HCT116 (cell line): ENCODE measurements around the gene ASB10. TPM values are rescaled to one million over a fixed set of nuclear protein-coding genes. Genes with fewer than 3 reads are reported as not detected.

ENCODE experiments used
- ATAC-seq: fragments of 200-7000 bp; cut with Tn5 transposase; 2 replicates; pipeline ENCODE4 v1.9.1; 2020; ENCODE audit warnings: mild to moderate bottlenecking, moderate library complexity
- BruUV-seq: library from RNA; stranded (reverse); fragments of 400-500 nt; replicated peaks from 2 replicates; lab custom pipeline; 2021; lab: Mats Ljungman, UMichigan
- CTCF ChIA-PET: fragments of 300-600 bp; sonication (Branson Sonifier 250); formaldehyde crosslinking; loops from one replicate; lab custom pipeline; 2021; ENCODE audit warnings: antibody characterized with exemption; lab: Charles Lee
- POLR2A ChIA-PET: fragments of 300-600, 350-600 bp; sonication (Branson Sonifier 250); formaldehyde crosslinking; loops from one replicate; lab custom pipeline; 2021; ENCODE audit warnings: antibody characterized with exemption; lab: Charles Lee
- RAD21 ChIA-PET, 2 experiments: fragments of 300-600 bp; sonication (Branson Sonifier 250); formaldehyde crosslinking; loops; one replicate each; lab custom pipeline; 2023; ENCODE audit warnings: low total read pairs in 2 of 2; ENCODE audit not compliant: uncharacterized antibody in 2 of 2, unreplicated experiment in 2 of 2, low non-redundant PET in 1 of 2; lab: Charles Lee
- DNase-seq: peaks from one replicate; pipeline ENCODE4 v3.0.0-alpha.2; 2010; ENCODE audit warnings: low read depth, low spot score
- H2AFZ ChIP-seq: fragments of 200-600 bp; shearing (Covaris generic), sonication (generic); 2 replicates; pipeline ENCODE4 v1.6.1; 2017; ENCODE audit warnings: low read depth, mixed run types, mixed read lengths, antibody characterized with exemption, low read length; ENCODE audit not compliant: poor library complexity, severe bottlenecking
- H3K27ac ChIP-seq: 2 replicates; pipeline ENCODE4 v1.5.1; 2012; ENCODE audit warnings: low read depth, low read length
- H3K27me3 ChIP-seq: fragments of 200-600 bp; sonication (generic); 2 replicates; pipeline ENCODE4 v1.6.1; 2016; ENCODE audit warnings: mixed run types, low read length, mixed read lengths; ENCODE audit not compliant: insufficient read depth
- H3K36me3 ChIP-seq, 2 experiments: fragments of 200-500 bp in 1 of 2; fragments of 200-600 bp in 1 of 2; sonication (Bioruptor generic) in 1 of 2; sonication (generic) in 1 of 2; 2 replicates each; pipeline versions ENCODE4 v1.5.1 to v1.6.1; 2014 to 2016; ENCODE audit warnings: low read length in 2 of 2, inconsistent platforms in 1 of 2, mixed read lengths in 1 of 2, mixed run types in 1 of 2; ENCODE audit not compliant: insufficient read depth in 2 of 2, control insufficient read depth in 1 of 2
- H3K4me1 ChIP-seq, 2 experiments: fragments of 200-600 bp in 1 of 2; sonication (generic) in 1 of 2; 2 replicates each; pipeline versions ENCODE4 v1.5.1 to v1.6.1; 2012 to 2017; ENCODE audit warnings: low read length in 2 of 2, inconsistent platforms in 1 of 2, mild to moderate bottlenecking in 1 of 2, mixed read lengths in 1 of 2, mixed run types in 1 of 2, moderate library complexity in 1 of 2; ENCODE audit not compliant: insufficient read depth in 2 of 2, control insufficient read depth in 1 of 2
- H3K4me2 ChIP-seq: fragments of 200-600 bp; sonication (generic); 2 replicates; pipeline ENCODE4 v1.6.1; 2017; ENCODE audit warnings: mixed run types, low read length, mixed read lengths
- H3K4me3 ChIP-seq, 2 experiments: fragments of 200-600 bp in 1 of 2; sonication (generic) in 1 of 2; replicated peaks in 1 of 2; 2 replicates each; pipeline ENCODE4 v1.5.1; 2011 to 2016; ENCODE audit warnings: low read length in 2 of 2, control low read depth in 1 of 2, low read depth in 1 of 2, mild to moderate bottlenecking in 1 of 2, mixed read lengths in 1 of 2, mixed run types in 1 of 2
- H3K79me2 ChIP-seq: fragments of 200-600 bp; sonication (generic); 2 replicates; pipeline ENCODE4 v1.6.1; 2017; ENCODE audit warnings: mild to moderate bottlenecking, mixed run types, low read length, moderate library complexity, mixed read lengths; ENCODE audit not compliant: insufficient read depth
- H3K9ac ChIP-seq: fragments of 200-600 bp; sonication (generic); 2 replicates; pipeline ENCODE4 v1.6.1; 2016; ENCODE audit warnings: low read length, mixed read lengths
- H3K9me2 ChIP-seq: fragments of 200-600 bp; sonication (generic), shearing (Covaris generic); 2 replicates; pipeline ENCODE4 v1.6.1; 2017; ENCODE audit warnings: mixed run types, mild to moderate bottlenecking, moderate library complexity; ENCODE audit not compliant: insufficient read depth
- H3K9me3 ChIP-seq, 2 experiments: fragments of 200-500 bp in 1 of 2; fragments of 200-600 bp in 1 of 2; sonication (Bioruptor generic) in 1 of 2; sonication (generic) in 1 of 2; 2 replicates each; pipeline ENCODE4 v1.6.1; 2014 to 2017; ENCODE audit warnings: low read length in 2 of 2, mixed read lengths in 2 of 2, inconsistent platforms in 1 of 2, low read depth in 1 of 2, mild to moderate bottlenecking in 1 of 2, mixed run types in 1 of 2, moderate library complexity in 1 of 2; ENCODE audit not compliant: control insufficient read depth in 1 of 2, insufficient read depth in 1 of 2
- H4K20me1 ChIP-seq: fragments of 200-600 bp; sonication (generic), shearing (Covaris generic); 2 replicates; pipeline ENCODE4 v1.6.1; 2017; ENCODE audit warnings: mixed run types, mild to moderate bottlenecking, moderate library complexity; ENCODE audit not compliant: insufficient read depth
- CEBPB ChIP-seq: IDR thresholded peaks from 2 replicates; pipeline ENCODE4 v1.6.1; 2012; ENCODE audit warnings: low read depth
- EGR1 ChIP-seq: IDR thresholded peaks from 2 replicates; pipeline ENCODE4 v1.6.1; 2012; ENCODE audit warnings: low read depth
- EZH2phosphoT487 ChIP-seq: fragments of 200-600 bp; IDR thresholded peaks from 2 replicates; pipeline ENCODE4 v1.6.1; 2018; ENCODE audit warnings: antibody characterized with exemption, borderline replicate concordance
- JUND ChIP-seq: IDR thresholded peaks from 2 replicates; pipeline ENCODE4 v1.6.1; 2012
- POLR2A ChIP-seq: IDR thresholded peaks from 2 replicates; pipeline ENCODE4 v1.7.0; 2011; ENCODE audit warnings: borderline replicate concordance; ENCODE audit not compliant: insufficient read depth, insufficient read length; ENCODE audit errors: extremely low read depth
- RAD21 ChIP-seq: IDR thresholded peaks from 2 replicates; pipeline ENCODE4 v1.6.1; 2012; ENCODE audit warnings: low read depth, mild to moderate bottlenecking
- SIN3A ChIP-seq: IDR thresholded peaks from 2 replicates; pipeline ENCODE4 v1.6.1; 2012; ENCODE audit warnings: low read depth
- SP1 ChIP-seq: IDR thresholded peaks from 2 replicates; pipeline ENCODE4 v1.6.1; 2012; ENCODE audit warnings: low read depth
- SRF ChIP-seq: IDR thresholded peaks from 2 replicates; pipeline ENCODE4 v1.6.1; 2012; ENCODE audit warnings: low read depth
- TCF7L2 ChIP-seq: IDR thresholded peaks from 2 replicates; pipeline ENCODE4 v1.7.0; 2011; ENCODE audit warnings: borderline replicate concordance, inconsistent platforms; ENCODE audit not compliant: insufficient read depth, insufficient read length; ENCODE audit errors: extremely low read depth
- YY1 ChIP-seq: IDR thresholded peaks from 2 replicates; pipeline ENCODE4 v1.6.1; 2011; ENCODE audit warnings: low read length, low read depth, moderate library complexity, mild to moderate bottlenecking; ENCODE audit not compliant: insufficient replicate concordance; ENCODE audit errors: extremely low read depth
- ZFX ChIP-seq: fragments of 450-650 bp; IDR thresholded peaks from 2 replicates; pipeline ENCODE4 v1.6.1; 2017
- intact Hi-C: fragments of 100-400 bp; cut with micrococcal nuclease; formaldehyde crosslinking; loops from 2 replicates; pipeline ENCODE4 v1.10.0; 2022
- total RNA-seq: library from RNA; stranded (reverse); gene quantifications from one replicate; pipeline ENCODE4 v1.2.1, GENCODE V29; 2021; ENCODE audit not compliant: unreplicated experiment
- TF ChIP-seq, protein P1 (sequence below): IDR thresholded peaks from 2 replicates; pipeline ENCODE4 v1.6.1; 2011; ENCODE audit warnings: mild to moderate bottlenecking, low read length, moderate library complexity; ENCODE audit not compliant: insufficient replicate concordance; ENCODE audit errors: extremely low read depth
- TF ChIP-seq, protein P2 (sequence below): IDR thresholded peaks from 2 replicates; pipeline ENCODE4 v1.6.1; 2012; ENCODE audit warnings: low read depth
- TF ChIP-seq, protein P3 (sequence below): IDR thresholded peaks from 2 replicates; pipeline ENCODE4 v1.6.1; 2012

Gene ASB10
- total RNA-seq, 1 experiment from 2014 or later = not detected

DNA sequence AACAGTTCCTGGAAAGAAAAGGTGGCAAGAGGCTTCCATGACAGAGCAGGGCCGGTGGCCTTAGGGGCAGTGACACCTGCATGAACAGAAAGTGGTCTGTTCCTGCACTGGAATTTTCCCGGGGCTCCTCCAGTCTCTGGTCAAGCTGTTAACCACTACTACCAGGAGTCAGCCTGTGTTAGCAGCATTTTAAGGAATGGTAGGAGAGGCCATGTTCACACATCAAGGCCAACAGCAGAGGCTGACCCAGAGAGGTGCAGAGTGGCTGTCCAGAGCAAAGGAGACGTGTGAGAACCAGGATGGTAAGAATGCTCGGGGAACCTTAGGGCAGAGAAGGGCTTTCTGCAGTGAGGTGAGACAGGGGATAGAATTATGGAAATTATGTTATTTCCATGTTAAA lies 14.7 kb upstream of the ASB10 start:
- H3K9ac ChIP-seq = no peak overlapping the region
- ChIA-PET RAD21 (no interaction called here), CTCF (no interaction called here), POLR2A (no interaction called here)
- ATAC-seq (no peak), DNase-seq (no peak)
- H3K4me3 ChIP-seq = no peak overlapping the region
- no TSS peak for BruUV-seq
- H3K27ac ChIP-seq = no peak overlapping the region
- no peaks in the 10 kb centered on the region for H3K79me2 ChIP-seq
- H3K9me2 ChIP-seq = no peaks in the 10 kb centered on the region
- H3K27me3 ChIP-seq = peaks cover 6% of the 10 kb centered on the region; the same call in 1 of the 2 replicates
- TF ChIP-seq SRF (no peak), EZH2phosphoT487 (no peak), CEBPB (no peak), TCF7L2 (no peak), SP1 (no peak), JUND (no peak), YY1 (no peak), SIN3A (no peak), POLR2A (no peak), EGR1 (no peak), ZFX (no peak), RAD21 (no peak)
- TF ChIP-seq, protein P1, sequence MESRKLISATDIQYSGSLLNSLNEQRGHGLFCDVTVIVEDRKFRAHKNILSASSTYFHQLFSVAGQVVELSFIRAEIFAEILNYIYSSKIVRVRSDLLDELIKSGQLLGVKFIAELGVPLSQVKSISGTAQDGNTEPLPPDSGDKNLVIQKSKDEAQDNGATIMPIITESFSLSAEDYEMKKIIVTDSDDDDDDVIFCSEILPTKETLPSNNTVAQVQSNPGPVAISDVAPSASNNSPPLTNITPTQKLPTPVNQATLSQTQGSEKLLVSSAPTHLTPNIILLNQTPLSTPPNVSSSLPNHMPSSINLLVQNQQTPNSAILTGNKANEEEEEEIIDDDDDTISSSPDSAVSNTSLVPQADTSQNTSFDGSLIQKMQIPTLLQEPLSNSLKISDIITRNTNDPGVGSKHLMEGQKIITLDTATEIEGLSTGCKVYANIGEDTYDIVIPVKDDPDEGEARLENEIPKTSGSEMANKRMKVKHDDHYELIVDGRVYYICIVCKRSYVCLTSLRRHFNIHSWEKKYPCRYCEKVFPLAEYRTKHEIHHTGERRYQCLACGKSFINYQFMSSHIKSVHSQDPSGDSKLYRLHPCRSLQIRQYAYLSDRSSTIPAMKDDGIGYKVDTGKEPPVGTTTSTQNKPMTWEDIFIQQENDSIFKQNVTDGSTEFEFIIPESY = no peak
- TF ChIP-seq, protein P2, sequence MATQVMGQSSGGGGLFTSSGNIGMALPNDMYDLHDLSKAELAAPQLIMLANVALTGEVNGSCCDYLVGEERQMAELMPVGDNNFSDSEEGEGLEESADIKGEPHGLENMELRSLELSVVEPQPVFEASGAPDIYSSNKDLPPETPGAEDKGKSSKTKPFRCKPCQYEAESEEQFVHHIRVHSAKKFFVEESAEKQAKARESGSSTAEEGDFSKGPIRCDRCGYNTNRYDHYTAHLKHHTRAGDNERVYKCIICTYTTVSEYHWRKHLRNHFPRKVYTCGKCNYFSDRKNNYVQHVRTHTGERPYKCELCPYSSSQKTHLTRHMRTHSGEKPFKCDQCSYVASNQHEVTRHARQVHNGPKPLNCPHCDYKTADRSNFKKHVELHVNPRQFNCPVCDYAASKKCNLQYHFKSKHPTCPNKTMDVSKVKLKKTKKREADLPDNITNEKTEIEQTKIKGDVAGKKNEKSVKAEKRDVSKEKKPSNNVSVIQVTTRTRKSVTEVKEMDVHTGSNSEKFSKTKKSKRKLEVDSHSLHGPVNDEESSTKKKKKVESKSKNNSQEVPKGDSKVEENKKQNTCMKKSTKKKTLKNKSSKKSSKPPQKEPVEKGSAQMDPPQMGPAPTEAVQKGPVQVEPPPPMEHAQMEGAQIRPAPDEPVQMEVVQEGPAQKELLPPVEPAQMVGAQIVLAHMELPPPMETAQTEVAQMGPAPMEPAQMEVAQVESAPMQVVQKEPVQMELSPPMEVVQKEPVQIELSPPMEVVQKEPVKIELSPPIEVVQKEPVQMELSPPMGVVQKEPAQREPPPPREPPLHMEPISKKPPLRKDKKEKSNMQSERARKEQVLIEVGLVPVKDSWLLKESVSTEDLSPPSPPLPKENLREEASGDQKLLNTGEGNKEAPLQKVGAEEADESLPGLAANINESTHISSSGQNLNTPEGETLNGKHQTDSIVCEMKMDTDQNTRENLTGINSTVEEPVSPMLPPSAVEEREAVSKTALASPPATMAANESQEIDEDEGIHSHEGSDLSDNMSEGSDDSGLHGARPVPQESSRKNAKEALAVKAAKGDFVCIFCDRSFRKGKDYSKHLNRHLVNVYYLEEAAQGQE = no peak
- TF ChIP-seq, protein P3, sequence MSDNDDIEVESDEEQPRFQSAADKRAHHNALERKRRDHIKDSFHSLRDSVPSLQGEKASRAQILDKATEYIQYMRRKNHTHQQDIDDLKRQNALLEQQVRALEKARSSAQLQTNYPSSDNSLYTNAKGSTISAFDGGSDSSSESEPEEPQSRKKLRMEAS = no peak
- H3K4me2 ChIP-seq = no peak overlapping the region
- intact Hi-C loops = no loop called here
- no peak overlapping the region for H2AFZ ChIP-seq
- no peaks in the 10 kb centered on the region for H4K20me1 ChIP-seq
- no peaks in the 10 kb centered on the region for H3K9me3 ChIP-seq
- H3K4me1 ChIP-seq = no peaks in the 10 kb centered on the region
- H3K36me3 ChIP-seq = no peaks in the 10 kb centered on the region
